GM12878 (cell line): ENCODE results near the gene S100A3. TPM values are rescaled to one million over a fixed set of nuclear protein-coding genes. Genes with fewer than 3 reads are reported as not detected.

Source experiments
- ATAC-seq: fragments of 200-7000 bp; cut with Tn5 transposase; 3 replicates; pipeline ENCODE4 v1.9.1; 2020; ENCODE audit warnings: mild to moderate bottlenecking, moderate library complexity
- BruUV-seq: library from RNA; stranded (reverse); fragments of 400-500 nt; replicated peaks from 2 replicates; lab custom pipeline; 2021; lab: Mats Ljungman, UMichigan
- CTCF ChIA-PET: fragments of 300-600 bp; sonication (Branson Sonifier 250); formaldehyde crosslinking; extraction: SDS; loops from one replicate; lab custom pipeline; 2021; ENCODE audit warnings: inconsistent platforms; lab: Yijun Ruan, JAX
- POLR2A ChIA-PET: fragments of 350-600 bp; formaldehyde crosslinking; extraction: SDS; loops from one replicate; lab custom pipeline; 2021; ENCODE audit warnings: inconsistent platforms; lab: Charles Lee
- RAD21 ChIA-PET: fragments of 300-600 bp; sonication (Branson Sonifier 250); formaldehyde crosslinking; loops from one replicate; lab custom pipeline; 2023; ENCODE audit warnings: antibody characterized with exemption; ENCODE audit not compliant: unreplicated experiment; lab: Charles Lee
- SMC1A ChIA-PET: fragments of 300-600 bp; sonication (Branson Sonifier 250); formaldehyde crosslinking; loops from one replicate; lab custom pipeline; 2023; ENCODE audit not compliant: unreplicated experiment, uncharacterized antibody; lab: Charles Lee
- DNase-seq: peaks from one replicate; pipeline ENCODE4 v3.0.0-alpha.2; 2011; ENCODE audit warnings: low read depth, low spot score
- FAIRE-seq: peaks from 3 replicates; lab custom pipeline; 2011; peaks lifted over from hg19 to GRCh38; lab: Jason Lieb, UNC
- H2AFZ ChIP-seq: 2 replicates; pipeline ENCODE4 v1.6.0; 2011; ENCODE audit warnings: low read depth, low read length, control low read depth; ENCODE audit not compliant: control insufficient read depth
- H3K27ac ChIP-seq: 2 replicates; pipeline ENCODE4 v1.5.1; 2011; ENCODE audit warnings: control low read depth; ENCODE audit not compliant: control insufficient read depth, insufficient read depth
- H3K27me3 ChIP-seq, 2 experiments: replicated peaks in 1 of 2; 2 replicates each; pipeline versions ENCODE4 v1.6.0 to v1.6.1; 2011; ENCODE audit warnings: low read length in 1 of 2; ENCODE audit not compliant: control insufficient read depth in 2 of 2, insufficient read depth in 2 of 2
- H3K36me3 ChIP-seq, 2 experiments: 2 replicates each; pipeline ENCODE4 v1.5.1; 2011; ENCODE audit warnings: low read length in 1 of 2; ENCODE audit not compliant: control insufficient read depth in 2 of 2, insufficient read depth in 2 of 2
- H3K4me1 ChIP-seq: 2 replicates; pipeline ENCODE4 v1.6.1; 2011; ENCODE audit warnings: mild to moderate bottlenecking, low read length, moderate library complexity, mixed read lengths; ENCODE audit not compliant: control insufficient read depth, insufficient read depth
- H3K4me2 ChIP-seq: 2 replicates; pipeline ENCODE4 v1.6.0; 2011; ENCODE audit warnings: control low read depth; ENCODE audit not compliant: control insufficient read depth, insufficient read depth
- H3K4me3 ChIP-seq: fragments of 200-600 bp; sonication (generic); 2 replicates; pipeline ENCODE4 v1.5.1; 2016
- H3K79me2 ChIP-seq: 2 replicates; pipeline ENCODE4 v1.6.0; 2011; ENCODE audit warnings: low read length; ENCODE audit not compliant: control insufficient read depth, insufficient read depth
- H3K9ac ChIP-seq: 2 replicates; pipeline ENCODE4 v1.8.0; 2011; ENCODE audit warnings: low read length, control low read depth, mixed read lengths; ENCODE audit not compliant: control insufficient read depth, insufficient read depth
- H3K9me3 ChIP-seq: replicated peaks from 3 replicates; pipeline ENCODE4 v1.5.1; 2011; ENCODE audit warnings: mild to moderate bottlenecking, low read length; ENCODE audit not compliant: control insufficient read depth, insufficient read depth
- H4K20me1 ChIP-seq: 2 replicates; pipeline ENCODE4 v1.6.0; 2011; ENCODE audit not compliant: control insufficient read depth, insufficient read depth
- HCFC1 ChIP-seq: fragments of 150-350 bp; IDR thresholded peaks from 2 replicates; pipeline ENCODE4 v1.6.1; 2014; ENCODE audit warnings: low read length
- RAD51 ChIP-seq: fragments of 450-650 bp; IDR thresholded peaks from 2 replicates; pipeline ENCODE4 v1.6.1; 2016; ENCODE audit warnings: moderate library complexity, mild to moderate bottlenecking, inconsistent platforms
- SREBF1 ChIP-seq: IDR thresholded peaks from 2 replicates; pipeline ENCODE4 v1.6.1; 2012; ENCODE audit warnings: mild to moderate bottlenecking, low read length
- WGBS: methylation state at CpG from one replicate; pipeline ENCODE4 v1.1.6; 2016; ENCODE audit warnings: low lambda C conversion rate; ENCODE audit not compliant: insufficient replicate concordance, insufficient coverage; ENCODE audit errors: missing lambda C conversion rate; 5-methylcytosine and 5-hydroxymethylcytosine counted together
- in situ Hi-C: fragments of 300-500 bp; cut with MboI; formaldehyde crosslinking; loops from 9 replicates; pipeline ENCODE4 v1.14.3; 2018; ENCODE audit warnings: mixed read lengths
- intact Hi-C: fragments of 100-400 bp; cut with micrococcal nuclease; formaldehyde crosslinking; loops from one replicate; pipeline ENCODE4 v1.14.2; 2022; ENCODE audit not compliant: unreplicated experiment
- polyA plus RNA-seq, 11 experiments: library from polyadenylated mRNA; depleted of rRNA in 4 of 11; unstranded in 6 of 11; stranded (reverse) in 5 of 11; fragments of >200 nt; fragmentation: Nextera tagmentation in 4 of 11; fragmentation: Illumina TruSeq in 1 of 11; extraction: Ambion mirVana in 4 of 11; extraction: Trizol in 1 of 11; gene quantifications; 1 replicate in 1 of 11; 2 replicates in 10 of 11; pipeline versions ENCODE4 v1.2.1 to v1.2.3, GENCODE V29; 2011 to 2016; ENCODE audit warnings: inconsistent platforms in 2 of 11, missing spikeins in 2 of 11, low read depth in 1 of 11
- total RNA-seq, 4 experiments: library from RNA; depleted of rRNA in 3 of 4; stranded (reverse); fragments of >200 nt in 3 of 4; fragmentation: Illumina TruSeq in 1 of 4; extraction: Trizol in 1 of 4; gene quantifications; 2 replicates each; pipeline versions ENCODE4 v1.2.1 to v1.2.3, GENCODE V29; 2013 to 2021
- TF ChIP-seq, protein P1 (sequence below): fragments of 450-650 bp; IDR thresholded peaks from 2 replicates; pipeline ENCODE4 v1.6.1; 2016; ENCODE audit warnings: mild to moderate bottlenecking

S100A3 gene
- total and polyA plus RNA-seq, 10 of the 15 experiments (the other 5 are each of a cell fraction or from before 2014, with no cell fraction given): 0.32 to 0.45 TPM; not detected in 8

DNA sequence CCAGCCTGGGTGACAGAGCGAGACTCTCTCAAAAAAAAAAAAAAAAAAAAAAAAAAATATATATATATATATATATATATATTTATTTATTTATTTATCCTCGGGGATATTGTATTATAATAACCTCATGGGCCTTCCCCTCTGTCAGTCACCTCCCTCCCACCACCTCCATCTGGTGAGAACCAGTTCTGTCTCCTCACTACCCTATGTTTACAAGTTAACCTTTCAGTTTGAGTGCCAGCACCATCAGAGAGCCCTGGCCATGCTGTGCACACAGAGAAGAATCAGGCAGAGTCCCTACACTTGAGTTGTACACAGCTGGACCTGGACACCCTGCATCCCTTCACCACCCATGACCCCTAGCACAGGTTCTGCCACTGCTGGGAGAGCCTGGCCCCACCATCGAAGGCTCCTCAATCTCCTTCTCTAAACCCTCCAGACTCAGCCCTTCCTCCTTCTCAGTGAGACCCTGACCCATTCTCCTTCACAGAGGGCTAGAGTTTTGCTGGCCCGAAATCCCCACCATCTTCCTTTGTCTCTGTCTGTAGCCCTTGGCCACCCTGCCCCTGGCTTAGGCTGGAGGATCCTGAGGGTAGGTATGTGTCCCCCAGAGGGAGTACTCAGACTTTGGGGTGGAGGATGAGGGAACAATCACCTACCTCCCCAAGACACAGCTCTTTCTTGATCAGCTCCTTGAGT lies 9.5 kb downstream of the S100A3 start:
- 64% methylated on average over 2 of the region's 4 CpGs for WGBS
- H4K20me1 ChIP-seq: no peaks in the 10 kb centered on the region
- POLR2A ChIA-PET: interaction anchor here (0.6 to 0.8 kb wide), 3 partner anchors 10 to 28 kb away, joined by 3 to 4 read pairs (median 3); partner anchors contain the start of gene S100A2
- no peaks in the 10 kb centered on the region for H3K36me3 ChIP-seq
- RAD21 ChIA-PET: interaction anchor here (0.9 to 1.0 kb wide), 2 partner anchors 13 to 28 kb away, joined by 3 read pairs; no protein-coding TSS in a partner anchor
- SMC1A ChIA-PET: interaction anchor here (2.3 kb wide), 1 partner anchor 8 kb away, joined by 8 read pairs; no protein-coding TSS in a partner anchor
- no peaks in the 10 kb centered on the region for H3K9me3 ChIP-seq
- no peak overlapping the region for H3K4me2 ChIP-seq
- in situ Hi-C loops (no loop called here), intact Hi-C loops (no loop called here)
- H3K4me3 ChIP-seq: no peak overlapping the region
- no peak overlapping the region for H3K9ac ChIP-seq
- FAIRE-seq (no peak), ATAC-seq (no peak), DNase-seq (no peak)
- BruUV-seq: no TSS peak
- TF ChIP-seq, protein P1, sequence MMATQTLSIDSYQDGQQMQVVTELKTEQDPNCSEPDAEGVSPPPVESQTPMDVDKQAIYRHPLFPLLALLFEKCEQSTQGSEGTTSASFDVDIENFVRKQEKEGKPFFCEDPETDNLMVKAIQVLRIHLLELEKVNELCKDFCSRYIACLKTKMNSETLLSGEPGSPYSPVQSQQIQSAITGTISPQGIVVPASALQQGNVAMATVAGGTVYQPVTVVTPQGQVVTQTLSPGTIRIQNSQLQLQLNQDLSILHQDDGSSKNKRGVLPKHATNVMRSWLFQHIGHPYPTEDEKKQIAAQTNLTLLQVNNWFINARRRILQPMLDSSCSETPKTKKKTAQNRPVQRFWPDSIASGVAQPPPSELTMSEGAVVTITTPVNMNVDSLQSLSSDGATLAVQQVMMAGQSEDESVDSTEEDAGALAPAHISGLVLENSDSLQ: peak; percentile 13; the same call in 1 of the 2 replicates
- TF ChIP-seq HCFC1: no peak
- no peaks in the 10 kb centered on the region for H3K27me3 ChIP-seq
- peaks cover 23% of the 10 kb centered on the region for H3K4me1 ChIP-seq
- H3K79me2 ChIP-seq: no peaks in the 10 kb centered on the region; the same call in 1 of the 2 replicates
- H3K27ac ChIP-seq: no peak overlapping the region
- H2AFZ ChIP-seq: no peak overlapping the region
- CTCF ChIA-PET: interaction anchor here (0.7 to 1.6 kb wide), 4 partner anchors 13 to 87 kb away, joined by 3 to 8 read pairs (median 4); partner anchors contain the start of gene S100A13

DNA sequence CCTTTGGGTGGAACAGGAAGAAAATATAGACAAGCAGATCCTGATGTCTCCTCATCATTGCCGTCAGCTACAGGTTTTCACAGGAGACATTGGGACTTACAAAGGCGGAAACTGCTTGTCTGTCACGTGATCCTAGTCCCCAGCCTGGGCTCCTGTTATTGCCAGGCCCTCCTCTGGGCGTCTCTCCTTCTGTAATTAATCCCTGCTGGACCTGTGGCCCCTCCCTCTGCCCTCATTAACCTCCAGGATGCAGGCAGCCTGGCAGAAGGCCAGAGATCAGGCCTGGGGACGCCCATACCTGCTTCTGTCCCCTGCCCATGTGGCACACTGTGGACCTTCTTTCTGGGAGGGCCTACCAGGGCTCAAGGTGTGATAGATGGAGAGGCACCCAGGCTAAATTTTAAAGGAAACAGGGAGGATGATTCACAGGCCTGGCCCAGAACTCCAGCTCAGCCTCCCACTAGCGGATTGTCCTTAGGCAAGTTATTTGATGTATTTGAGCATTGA lies 10.7 kb downstream of the S100A3 start:
- BruUV-seq: no TSS peak
- Histone ChIP-seq H4K20me1 (no peaks in the 10 kb centered on the region), H3K4me1 (peaks cover 22% of the 10 kb centered on the region), H3K27ac (no peak overlapping the region), H3K4me2 (no peak overlapping the region), H3K79me2 (no peaks in the 10 kb centered on the region; the same call in 1 of the 2 replicates), H3K9ac (no peak overlapping the region), H3K27me3 (no peaks in the 10 kb centered on the region), H3K9me3 (no peaks in the 10 kb centered on the region), H3K36me3 (no peaks in the 10 kb centered on the region), H3K4me3 (no peak overlapping the region), H2AFZ (no peak overlapping the region)
- ChIA-PET POLR2A (no interaction called here), SMC1A (interaction anchor here (1.2 kb wide), 1 partner anchor 13 kb away, joined by 4 read pairs; no protein-coding TSS in a partner anchor), CTCF (interaction anchor here (1.0 to 8.6 kb wide), 2 partner anchors 9 to 33 kb away, joined by 3 to 216 read pairs; no protein-coding TSS in a partner anchor), RAD21 (no interaction called here)
- intact Hi-C loops (no loop called here), in situ Hi-C loops (no loop called here)
- WGBS: 52% methylated on average over 6 of the region's 6 CpGs
- FAIRE-seq (no peak), ATAC-seq (no peak), DNase-seq (no peak)
- TF ChIP-seq RAD51 (peak; percentile 46; the same call in 1 of the 2 replicates), SREBF1 (no peak)
